ENCODE results near the gene TGM6.

Gene TGM6

GRCh38 chr20:2364044-2364443, 16.7 kb upstream of the TGM6 start:
- no peaks in the 10 kb centered on the region for H3K4me1 ChIP-seq (ENCODE audit: control insufficient read depth, low read depth, low read length)
- H3K9me3 ChIP-seq (ENCODE audit: control insufficient read depth, low read depth, low read length) = no peaks in the 10 kb centered on the region
- H3K27me3 ChIP-seq (ENCODE audit: control insufficient read depth, insufficient read depth, low read length) = no peaks in the 10 kb centered on the region
- H3K9ac ChIP-seq (ENCODE audit: low read length) = no peak overlapping the region
- H3K36me3 ChIP-seq (ENCODE audit: control insufficient read depth, low read depth, low read length) = no peaks in the 10 kb centered on the region
- H3K4me3 ChIP-seq (ENCODE audit: low read length) = no peak overlapping the region
- H3K27ac ChIP-seq (ENCODE audit: low read length) = no peak overlapping the region

DNA sequence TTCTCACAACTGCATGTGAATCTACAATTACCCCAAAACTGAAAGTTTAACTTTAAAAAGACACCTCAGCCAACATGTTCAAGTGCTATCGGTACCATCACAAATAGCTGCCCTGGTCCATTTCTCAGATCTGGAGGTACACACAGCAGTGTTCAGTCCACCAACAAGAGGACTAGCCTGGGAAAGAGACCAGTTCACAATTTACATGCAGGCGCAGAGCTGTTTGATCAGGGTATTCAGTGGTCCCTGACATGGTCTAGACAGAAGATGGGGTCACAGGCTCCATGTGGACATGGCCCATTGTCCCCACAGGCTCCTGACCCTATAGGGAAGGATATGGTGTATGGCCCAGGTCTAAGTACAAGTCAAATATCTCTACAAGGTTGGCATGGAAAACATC, 15.6 kb upstream of the TGM6 start:
- Histone ChIP-seq H3K27me3 (ENCODE audit: control insufficient read depth, insufficient read depth, low read length) (no peaks in the 10 kb centered on the region), H3K36me3 (ENCODE audit: control insufficient read depth, low read depth, low read length) (no peaks in the 10 kb centered on the region), H3K9me3 (ENCODE audit: control insufficient read depth, low read depth, low read length) (no peaks in the 10 kb centered on the region), H3K4me3 (ENCODE audit: low read length) (no peak overlapping the region), H3K4me1 (ENCODE audit: control insufficient read depth, low read depth, low read length) (no peaks in the 10 kb centered on the region), H3K27ac (ENCODE audit: low read length) (no peak overlapping the region), H3K9ac (ENCODE audit: low read length) (no peak overlapping the region)

GRCh38 chr20:2365666-2366065, 15.0 kb upstream of the TGM6 start:
- no peaks in the 10 kb centered on the region for H3K9me3 ChIP-seq (ENCODE audit: control insufficient read depth, low read depth, low read length)
- H3K9ac ChIP-seq (ENCODE audit: low read length) = no peak overlapping the region
- H3K36me3 ChIP-seq (ENCODE audit: control insufficient read depth, low read depth, low read length) = no peaks in the 10 kb centered on the region
- H3K4me3 ChIP-seq (ENCODE audit: low read length) = no peak overlapping the region
- no peaks in the 10 kb centered on the region for H3K4me1 ChIP-seq (ENCODE audit: control insufficient read depth, low read depth, low read length)
- no peak overlapping the region for H3K27ac ChIP-seq (ENCODE audit: low read length)
- H3K27me3 ChIP-seq (ENCODE audit: control insufficient read depth, insufficient read depth, low read length) = no peaks in the 10 kb centered on the region

GRCh38 chr20:2368621-2369020, 12.1 kb upstream of the TGM6 start:
- H3K36me3 ChIP-seq (ENCODE audit: control insufficient read depth, low read depth, low read length) = no peaks in the 10 kb centered on the region
- H3K9ac ChIP-seq (ENCODE audit: low read length) = no peak overlapping the region
- no peak overlapping the region for H3K27ac ChIP-seq (ENCODE audit: low read length)
- no peaks in the 10 kb centered on the region for H3K9me3 ChIP-seq (ENCODE audit: control insufficient read depth, low read depth, low read length)
- H3K4me3 ChIP-seq (ENCODE audit: low read length) = no peak overlapping the region
- H3K4me1 ChIP-seq (ENCODE audit: control insufficient read depth, low read depth, low read length) = no peaks in the 10 kb centered on the region
- H3K27me3 ChIP-seq (ENCODE audit: control insufficient read depth, insufficient read depth, low read length) = no peaks in the 10 kb centered on the region

DNA sequence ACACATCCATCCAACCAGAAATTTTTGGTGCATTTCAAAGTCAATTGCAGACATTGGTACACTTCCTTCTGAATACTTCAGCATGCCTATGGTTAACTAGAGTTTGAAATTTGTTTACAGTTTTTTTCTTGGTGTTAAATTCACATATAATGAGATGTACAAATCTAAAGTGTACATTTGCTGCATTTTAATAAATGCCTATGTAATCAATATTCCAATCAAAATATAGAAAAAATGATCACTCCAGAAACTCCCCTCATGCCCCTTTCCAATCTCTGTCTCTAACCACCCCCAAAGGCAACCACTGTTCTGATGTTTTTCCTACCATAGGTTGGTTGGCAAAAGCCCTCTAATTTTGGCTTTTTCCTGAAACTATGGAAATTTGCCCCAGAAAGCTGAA, 7.6 kb upstream of the TGM6 start:
- Histone ChIP-seq H3K4me1 (ENCODE audit: control insufficient read depth, low read depth, low read length) (no peaks in the 10 kb centered on the region), H3K9ac (ENCODE audit: low read length) (no peak overlapping the region), H3K9me3 (ENCODE audit: control insufficient read depth, low read depth, low read length) (no peaks in the 10 kb centered on the region), H3K36me3 (ENCODE audit: control insufficient read depth, low read depth, low read length) (no peaks in the 10 kb centered on the region), H3K27ac (ENCODE audit: low read length) (no peak overlapping the region), H3K27me3 (ENCODE audit: control insufficient read depth, insufficient read depth, low read length) (no peaks in the 10 kb centered on the region), H3K4me3 (ENCODE audit: low read length) (no peak overlapping the region)

DNA sequence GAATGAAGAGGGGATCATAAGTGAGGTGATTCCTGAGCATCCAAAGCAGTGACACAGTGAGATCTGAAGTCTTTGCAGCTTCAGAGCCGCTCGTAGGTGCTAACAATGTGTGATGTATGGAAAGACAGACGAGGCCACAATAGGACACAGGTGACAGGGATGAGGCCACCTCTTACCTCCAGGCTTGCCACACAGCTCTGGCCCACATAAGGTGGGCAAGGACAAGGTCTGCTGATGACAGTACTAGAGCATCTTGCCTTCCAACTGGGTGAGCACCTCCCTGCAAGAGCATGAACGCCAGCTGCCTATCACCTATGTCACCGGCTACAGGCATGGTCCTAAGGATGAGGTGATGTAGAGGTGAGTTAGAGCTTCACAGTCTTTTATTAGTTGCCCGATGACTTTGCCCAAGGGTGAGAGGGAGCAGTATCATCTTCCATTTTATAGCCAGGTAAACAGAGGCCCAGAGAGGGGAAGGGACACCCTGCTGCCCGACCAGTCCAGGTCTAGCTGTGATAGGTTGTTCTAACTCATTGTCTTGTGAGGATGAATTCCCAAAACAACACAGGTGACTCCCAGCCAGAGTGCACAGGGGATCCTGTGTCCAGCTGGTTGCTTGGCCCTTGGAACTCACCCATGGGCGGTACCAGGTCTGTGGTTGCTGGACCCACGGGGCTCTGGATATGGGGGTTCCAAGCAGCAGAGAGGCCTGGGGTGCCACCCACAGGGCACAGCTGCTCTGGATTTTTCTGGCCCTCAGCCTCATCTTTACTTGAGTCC, 6.2 kb upstream of the TGM6 start:
- no peak overlapping the region for H3K9ac ChIP-seq (ENCODE audit: low read length)
- H3K4me1 ChIP-seq (ENCODE audit: control insufficient read depth, low read depth, low read length) = peaks cover 2% of the 10 kb centered on the region
- no peak overlapping the region for H3K4me3 ChIP-seq (ENCODE audit: low read length)
- no peaks in the 10 kb centered on the region for H3K36me3 ChIP-seq (ENCODE audit: control insufficient read depth, low read depth, low read length)
- H3K9me3 ChIP-seq (ENCODE audit: control insufficient read depth, low read depth, low read length) = no peaks in the 10 kb centered on the region
- no peaks in the 10 kb centered on the region for H3K27me3 ChIP-seq (ENCODE audit: control insufficient read depth, insufficient read depth, low read length)
- H3K27ac ChIP-seq (ENCODE audit: low read length) = no peak overlapping the region

- no peaks in the 10 kb centered on the region for H3K36me3 ChIP-seq (ENCODE audit: control insufficient read depth, low read depth, low read length)
- H3K4me3 ChIP-seq (ENCODE audit: low read length) = no peak overlapping the region
- H3K9me3 ChIP-seq (ENCODE audit: control insufficient read depth, low read depth, low read length) = no peaks in the 10 kb centered on the region
- no peak overlapping the region for H3K9ac ChIP-seq (ENCODE audit: low read length)
- H3K27me3 ChIP-seq (ENCODE audit: control insufficient read depth, insufficient read depth, low read length) = no peaks in the 10 kb centered on the region
- peaks cover 11% of the 10 kb centered on the region for H3K4me1 ChIP-seq (ENCODE audit: control insufficient read depth, low read depth, low read length)
- no peak overlapping the region for H3K27ac ChIP-seq (ENCODE audit: low read length)
These were observed 1.8 kb upstream of the TGM6 start for GRCh38 chr20:2378893-2379292.

GRCh38 chr20:2379511-2380229, 1.0 kb upstream of the TGM6 start:
- peaks cover 11% of the 10 kb centered on the region for H3K4me1 ChIP-seq (ENCODE audit: control insufficient read depth, low read depth, low read length)
- H3K9me3 ChIP-seq (ENCODE audit: control insufficient read depth, low read depth, low read length) = no peaks in the 10 kb centered on the region
- no peak overlapping the region for H3K27ac ChIP-seq (ENCODE audit: low read length)
- H3K9ac ChIP-seq (ENCODE audit: low read length) = no peak overlapping the region
- H3K27me3 ChIP-seq (ENCODE audit: control insufficient read depth, insufficient read depth, low read length) = no peaks in the 10 kb centered on the region
- no peaks in the 10 kb centered on the region for H3K36me3 ChIP-seq (ENCODE audit: control insufficient read depth, low read depth, low read length)
- H3K4me3 ChIP-seq (ENCODE audit: low read length) = no peak overlapping the region

DNA sequence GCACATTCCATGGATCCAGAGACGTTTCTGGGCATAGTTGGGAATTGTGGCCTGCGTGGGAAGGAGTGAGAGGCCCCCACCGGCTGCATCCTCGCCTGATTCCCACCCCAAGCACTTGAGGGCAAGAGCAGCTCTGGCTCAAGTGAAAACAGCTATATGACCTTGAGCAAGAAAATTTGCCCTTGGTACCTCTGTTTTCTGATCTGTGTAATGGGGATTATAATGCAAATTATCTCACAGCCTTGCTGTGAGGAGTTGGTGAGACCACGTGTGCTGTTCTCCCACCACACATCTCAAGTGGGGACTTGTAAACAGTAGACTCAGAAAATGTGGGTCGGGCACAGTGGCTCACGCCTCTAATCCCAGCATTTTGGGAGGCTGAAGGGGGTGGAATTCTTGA, 602 bp downstream of the TGM6 start:
- H3K4me3 ChIP-seq (ENCODE audit: low read length) = no peak overlapping the region
- H3K27me3 ChIP-seq (ENCODE audit: control insufficient read depth, insufficient read depth, low read length) = no peaks in the 10 kb centered on the region

GRCh38 chr20:2382833-2383232, 2.1 kb downstream of the TGM6 start:
- H3K9ac ChIP-seq (ENCODE audit: low read length) = no peak overlapping the region
- peaks cover 11% of the 10 kb centered on the region for H3K4me1 ChIP-seq (ENCODE audit: control insufficient read depth, low read depth, low read length)
- H3K36me3 ChIP-seq (ENCODE audit: control insufficient read depth, low read depth, low read length) = no peaks in the 10 kb centered on the region
- H3K27me3 ChIP-seq (ENCODE audit: control insufficient read depth, insufficient read depth, low read length) = no peaks in the 10 kb centered on the region
- H3K27ac ChIP-seq (ENCODE audit: low read length) = no peak overlapping the region
- no peak overlapping the region for H3K4me3 ChIP-seq (ENCODE audit: low read length)
- no peaks in the 10 kb centered on the region for H3K9me3 ChIP-seq (ENCODE audit: control insufficient read depth, low read depth, low read length)

More for the DNA sequence above, 602 bp downstream of the TGM6 start:
- Histone ChIP-seq H3K4me1 (ENCODE audit: control insufficient read depth, low read depth, low read length) (peaks cover 11% of the 10 kb centered on the region), H3K9me3 (ENCODE audit: control insufficient read depth, low read depth, low read length) (no peaks in the 10 kb centered on the region), H3K36me3 (ENCODE audit: control insufficient read depth, low read depth, low read length) (no peaks in the 10 kb centered on the region), H3K9ac (ENCODE audit: low read length) (no peak overlapping the region), H3K27ac (ENCODE audit: low read length) (no peak overlapping the region)

DNA sequence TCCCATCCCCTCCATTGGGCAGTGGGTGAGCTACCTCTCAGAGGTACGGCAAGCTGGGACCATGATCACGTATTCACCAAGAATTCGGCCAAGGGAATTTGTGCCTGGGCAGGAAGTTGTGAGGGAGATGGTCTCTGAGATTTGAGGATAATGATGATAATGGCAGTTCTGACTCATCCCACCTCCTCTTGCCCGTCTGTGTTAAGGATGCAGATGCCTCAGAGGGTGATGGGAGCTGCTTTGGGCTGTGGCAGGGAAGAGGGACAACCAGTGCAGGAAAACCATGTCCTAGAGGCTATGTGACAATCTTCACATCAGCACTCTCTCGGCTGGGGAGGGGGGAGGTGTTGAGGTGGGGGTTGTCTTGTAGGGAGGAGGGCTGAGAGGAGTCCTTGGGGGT, 4.3 kb downstream of the TGM6 start:
- Histone ChIP-seq H3K27me3 (ENCODE audit: control insufficient read depth, insufficient read depth, low read length) (no peaks in the 10 kb centered on the region), H3K4me1 (ENCODE audit: control insufficient read depth, low read depth, low read length) (peaks cover 4% of the 10 kb centered on the region), H3K36me3 (ENCODE audit: control insufficient read depth, low read depth, low read length) (no peaks in the 10 kb centered on the region), H3K9me3 (ENCODE audit: control insufficient read depth, low read depth, low read length) (no peaks in the 10 kb centered on the region), H3K9ac (ENCODE audit: low read length) (no peak overlapping the region), H3K27ac (ENCODE audit: low read length) (no peak overlapping the region), H3K4me3 (ENCODE audit: low read length) (no peak overlapping the region)

DNA sequence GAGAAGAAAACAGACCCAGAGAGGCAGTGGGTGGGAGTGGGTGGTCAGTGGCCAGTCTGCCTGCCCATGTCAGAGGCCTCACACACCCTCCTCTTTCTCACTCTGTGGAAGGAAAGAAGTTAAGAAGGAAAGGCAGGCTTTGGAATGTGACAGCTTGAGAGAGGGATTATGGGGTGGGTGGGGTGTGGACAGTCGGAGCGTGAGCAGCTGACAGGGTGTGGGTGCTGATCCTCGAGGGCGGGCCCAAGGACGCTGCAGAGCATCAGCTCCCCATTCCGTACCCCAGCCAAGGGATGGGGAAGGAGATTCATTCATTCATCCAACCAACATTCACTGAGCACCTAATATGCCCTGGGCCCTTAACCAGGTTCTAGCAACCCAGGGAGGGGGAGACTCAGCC, 4.8 kb downstream of the TGM6 start:
- no peaks in the 10 kb centered on the region for H3K9me3 ChIP-seq (ENCODE audit: control insufficient read depth, low read depth, low read length)
- no peaks in the 10 kb centered on the region for H3K27me3 ChIP-seq (ENCODE audit: control insufficient read depth, insufficient read depth, low read length)
- H3K36me3 ChIP-seq (ENCODE audit: control insufficient read depth, low read depth, low read length) = no peaks in the 10 kb centered on the region
- H3K9ac ChIP-seq (ENCODE audit: low read length) = no peak overlapping the region
- H3K27ac ChIP-seq (ENCODE audit: low read length) = no peak overlapping the region
- no peaks in the 10 kb centered on the region for H3K4me1 ChIP-seq (ENCODE audit: control insufficient read depth, low read depth, low read length)
- H3K4me3 ChIP-seq (ENCODE audit: low read length) = no peak overlapping the region
